AG08395 (cell line): ENCODE measurements around the gene DCDC2.
"Not testable (repeated sequence)": the region's sequence is repeated elsewhere in the genome, so short reads cannot be mapped to it uniquely, and the experiment has no call there.

Source experiments
- DNase-seq: peaks from one replicate; pipeline ENCODE4 v3.0.0; 2012; ENCODE audit warnings: mixed read lengths, low spot score

Gene DCDC2

DNA sequence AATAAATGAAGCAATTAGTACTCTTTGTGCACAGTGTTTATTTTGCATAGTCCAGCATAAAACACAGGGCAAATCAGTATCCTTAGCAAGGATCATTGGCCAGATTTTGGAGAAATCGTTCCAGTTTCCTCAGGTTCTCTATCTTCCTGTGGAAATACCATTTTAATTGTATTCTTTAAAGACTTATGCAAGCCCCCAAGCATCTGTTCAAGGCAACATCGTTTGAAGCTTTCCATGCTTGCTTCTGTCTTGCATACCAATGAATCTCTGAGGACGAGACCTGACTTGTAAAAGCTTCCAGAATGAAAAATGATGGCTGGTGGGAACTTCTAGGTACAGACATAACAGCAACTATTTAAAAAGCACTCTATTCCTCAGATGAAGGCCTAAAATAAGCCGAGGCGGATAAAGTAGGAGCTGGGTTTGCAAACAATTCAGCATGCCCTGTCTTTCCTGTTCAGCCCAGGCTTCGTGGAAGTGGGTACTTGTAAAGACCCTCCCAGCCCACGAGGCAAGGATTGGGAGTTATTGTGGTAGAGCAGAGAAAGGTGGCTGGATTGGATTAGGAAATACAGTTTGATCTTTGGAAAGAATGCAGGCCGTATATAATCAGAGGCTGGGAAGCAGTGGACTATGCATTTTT, 210.2 kb downstream of the DCDC2 start:
- DNase-seq: no peak

- DNase-seq: no peak
Measured at GRCh38 chr6:24146871-24147270, 211.0 kb downstream of the DCDC2 start.

GRCh38 chr6:24145690-24146131, 212.1 kb downstream of the DCDC2 start:
- DNase-seq: no peak

DNA sequence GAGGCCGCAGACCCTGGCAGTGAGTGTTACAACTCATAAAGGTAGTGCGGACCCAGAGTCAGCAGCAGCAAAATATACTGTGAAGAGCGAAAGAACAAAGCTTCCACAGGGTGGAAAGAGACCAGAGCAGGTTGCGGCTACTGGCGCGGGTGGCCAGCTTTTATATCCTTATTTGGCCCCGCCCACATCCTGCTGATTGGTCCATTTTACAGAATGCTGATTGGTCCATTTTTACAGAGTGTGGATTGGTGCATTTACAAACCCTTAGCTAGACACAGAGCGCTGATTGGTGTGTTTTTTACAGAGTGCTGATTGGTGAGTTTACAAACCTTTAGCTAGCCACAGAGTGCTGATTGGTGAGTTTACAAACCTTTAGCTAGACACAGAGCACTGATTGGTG, 215.1 kb downstream of the DCDC2 start:
- not testable (repeated sequence) for DNase-seq

- no peak for DNase-seq
Measured at GRCh38 chr6:24140591-24140990, 217.3 kb downstream of the DCDC2 start.

DNA sequence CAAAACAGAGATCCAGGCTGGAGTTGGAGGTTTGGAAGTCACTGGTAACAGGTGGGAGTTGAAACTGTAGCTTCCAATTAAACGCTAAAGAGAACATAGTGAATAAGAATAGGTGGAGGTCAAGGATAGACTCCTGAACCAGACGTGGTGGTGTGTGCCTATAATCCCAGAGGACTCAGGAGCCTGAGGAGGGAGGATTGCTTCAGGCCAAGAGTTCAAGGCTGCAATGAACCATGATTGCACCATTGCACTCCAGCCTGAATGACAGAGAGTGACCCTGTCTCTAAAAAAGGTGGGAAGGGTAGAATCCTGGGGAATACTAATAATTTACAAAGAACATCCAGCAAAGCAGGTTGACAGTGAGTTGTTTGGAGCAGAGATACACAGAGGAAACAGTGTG, 218.2 kb downstream of the DCDC2 start:
- DNase-seq: no peak

DNA sequence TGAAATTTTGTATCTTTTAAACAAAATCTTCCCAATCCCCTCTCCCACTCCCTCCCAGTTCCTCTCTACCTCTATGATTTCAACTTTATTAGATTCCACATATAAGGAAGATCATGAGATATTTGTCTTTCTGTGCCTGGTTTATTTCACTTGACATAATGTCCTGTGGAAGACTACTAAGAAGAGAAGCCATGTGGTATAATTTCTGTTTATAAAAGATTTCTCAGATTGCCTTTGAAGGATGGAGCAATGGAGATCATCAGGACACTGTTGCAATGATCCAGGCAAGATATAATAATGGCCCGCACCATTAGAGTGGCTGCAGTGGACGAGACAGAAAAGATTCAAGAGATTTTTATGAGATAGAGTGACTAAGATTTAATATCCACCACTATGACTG, 218.8 kb downstream of the DCDC2 start:
- no peak for DNase-seq

DNA sequence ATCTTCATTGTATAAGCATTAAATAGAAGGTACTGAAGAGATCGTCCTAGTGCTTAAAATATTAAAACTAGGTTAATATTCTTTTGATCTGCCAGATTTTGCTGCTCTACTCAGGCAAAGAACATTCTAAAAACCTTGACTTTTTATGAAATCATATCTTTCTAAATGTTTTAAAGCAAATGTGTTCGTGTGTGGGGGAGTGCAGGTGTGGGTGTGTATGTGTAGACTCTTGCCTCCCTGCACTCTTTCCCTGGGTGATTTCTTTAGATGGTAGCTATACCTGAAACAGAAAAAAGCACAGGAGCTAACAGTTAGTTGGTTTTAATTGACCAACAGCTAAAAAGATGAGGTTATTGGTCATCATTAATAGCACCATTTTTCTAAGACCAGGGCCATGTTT, 226.1 kb downstream of the DCDC2 start:
- no peak for DNase-seq

DNA sequence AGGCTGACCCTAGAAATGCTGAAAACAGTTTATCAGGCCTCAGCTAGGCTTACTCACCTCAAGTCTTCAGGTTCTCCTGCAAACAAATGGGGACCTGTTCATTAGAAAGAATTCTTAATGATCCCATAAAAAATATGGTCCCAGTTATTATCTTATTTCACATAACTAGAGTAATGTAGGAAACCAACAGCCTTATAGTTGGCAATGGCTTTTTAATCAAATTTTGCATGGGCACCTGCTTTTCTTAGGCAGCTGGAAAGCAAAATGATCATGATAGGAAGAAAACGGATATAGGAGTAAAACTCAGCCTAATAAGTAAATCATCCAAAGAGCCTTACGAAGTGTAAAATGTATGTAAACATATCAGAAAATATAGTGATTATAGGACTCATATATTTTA, 230.5 kb downstream of the DCDC2 start:
- DNase-seq: no peak

DNA sequence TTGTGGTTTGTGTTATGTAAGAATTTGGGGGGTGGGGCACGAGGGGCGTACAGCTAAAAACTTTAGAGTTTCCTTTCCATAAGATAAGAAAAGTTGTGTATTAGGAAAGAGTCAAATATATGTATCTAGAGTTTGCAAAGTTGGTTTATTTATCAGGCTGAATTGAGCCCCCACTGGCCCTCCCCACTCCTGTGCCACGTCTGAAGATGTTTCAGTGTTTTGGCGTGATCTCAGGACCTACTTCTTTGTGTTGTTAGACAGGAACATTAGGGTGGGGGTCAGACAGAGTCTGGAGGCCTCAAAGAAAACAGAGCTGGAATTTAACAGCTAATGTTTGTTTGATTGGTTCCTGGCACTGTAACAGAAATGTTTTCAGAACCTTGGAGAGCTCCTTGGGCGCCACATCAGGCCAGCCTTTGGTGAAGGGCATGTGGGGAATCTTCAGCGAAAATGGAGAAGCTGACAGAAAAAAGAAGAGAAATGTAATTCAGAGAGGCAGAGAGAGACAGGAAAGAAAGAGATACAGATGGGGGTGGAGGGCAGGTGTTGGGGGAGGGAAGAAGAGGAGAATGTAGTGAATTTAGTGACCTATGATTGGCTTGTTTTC, 231.2 kb downstream of the DCDC2 start:
- DNase-seq: peak; percentile 52

- no peak for DNase-seq
Measured at GRCh38 chr6:24125980-24126379, 231.9 kb downstream of the DCDC2 start, which contains the start of gene NRSN1. Gene NRSN1 (plus strand): TSS chr6:24126215. CDS start chr6:24134328, 8,113 bp downstream.

DNA sequence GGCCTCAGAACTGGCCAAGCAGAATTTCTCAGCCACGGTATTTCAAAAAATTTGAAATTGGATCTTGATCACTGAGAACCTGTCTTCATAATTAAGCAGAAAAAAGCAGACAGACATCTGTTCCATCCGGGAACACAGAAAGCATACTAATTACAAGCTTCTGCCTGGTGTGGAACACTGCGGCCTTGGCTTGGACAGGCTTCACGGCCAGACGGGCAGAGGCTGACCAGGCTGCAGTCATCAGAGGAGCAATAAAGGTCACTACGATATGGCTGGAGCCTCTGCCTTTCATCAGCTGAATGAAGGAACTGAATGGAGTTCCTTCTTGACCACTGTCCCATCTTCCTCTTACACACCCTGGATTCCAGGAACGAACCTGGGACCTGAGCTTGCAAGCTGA, 235.7 kb downstream of the DCDC2 start:
- DNase-seq: no peak
